Glutamatergic neuron (in vitro differentiated cells): ENCODE measurements around the gene RBFOX2. TPM values are rescaled to one million over a fixed set of nuclear protein-coding genes. Genes with fewer than 3 reads are reported as not detected.

ENCODE experiments used
- DNase-seq: peaks from one replicate; pipeline ENCODE4 v3.0.0; 2022
- H3K27ac Mint-ChIP-seq: one replicate; pipeline ENCODE4 v1.8.0; 2020; ENCODE audit warnings: mild to moderate bottlenecking, mixed read lengths, inconsistent platforms; ENCODE audit not compliant: unreplicated experiment
- H3K27me3 Mint-ChIP-seq: one replicate; pipeline ENCODE4 v1.8.0; 2020; ENCODE audit warnings: mild to moderate bottlenecking, moderate library complexity, mixed read lengths, inconsistent platforms; ENCODE audit not compliant: unreplicated experiment
- H3K36me3 Mint-ChIP-seq: one replicate; pipeline ENCODE4 v1.8.0; 2020; ENCODE audit warnings: mild to moderate bottlenecking, mixed read lengths, inconsistent platforms; ENCODE audit not compliant: unreplicated experiment
- H3K4me1 Mint-ChIP-seq: one replicate; pipeline ENCODE4 v1.8.0; 2020; ENCODE audit warnings: mild to moderate bottlenecking, low read depth, mixed read lengths, inconsistent platforms; ENCODE audit not compliant: unreplicated experiment
- H3K4me3 Mint-ChIP-seq: one replicate; pipeline ENCODE4 v1.8.0; 2020; ENCODE audit warnings: mild to moderate bottlenecking, mixed read lengths, inconsistent platforms; ENCODE audit not compliant: unreplicated experiment
- H3K9me3 Mint-ChIP-seq: one replicate; pipeline ENCODE4 v1.8.0; 2020; ENCODE audit warnings: mild to moderate bottlenecking, moderate library complexity, mixed read lengths, inconsistent platforms; ENCODE audit not compliant: unreplicated experiment
- CTCF ChIP-seq: fragments of 200-600 bp; sonication (generic); IDR thresholded peaks from one replicate; pipeline ENCODE4 v1.5.0; 2021; ENCODE audit not compliant: partially characterized antibody, unreplicated experiment
- total RNA-seq: library from RNA; stranded (reverse); fragmentation: NEBNext Ultra II Directional; extraction: Animal tissue kit (Norgen Biotek cat#: 25700); gene quantifications from one replicate; pipeline ENCODE4 v1.2.1, GENCODE V29; 2021; ENCODE audit not compliant: unreplicated experiment

Gene RBFOX2
- total RNA-seq, 1 donor from 2014 or later = 380 TPM

- Mint-ChIP-seq H3K27me3 (peaks cover 2% of the 10 kb centered on the region), H3K4me1 (no peaks in the 10 kb centered on the region), H3K4me3 (no peak within 1 kb of the TSS), H3K36me3 (no peaks in the 10 kb centered on the region), H3K27ac (no peak within 1 kb of the TSS), H3K9me3 (no peaks in the 10 kb centered on the region)
- no peak for DNase-seq
- TF ChIP-seq CTCF = no peak
Observed at GRCh38 chr22:35717572-35717971, 311.1 kb downstream of the RBFOX2 start, which contains the start of gene APOL5. APOL5 (plus strand) TSS chr22:35717872; CDS start chr22:35717872, 0 bp downstream.

- H3K27me3 Mint-ChIP-seq = peaks cover 2% of the 10 kb centered on the region
- DNase-seq = no peak
- H3K9me3 Mint-ChIP-seq = no peaks in the 10 kb centered on the region
- H3K36me3 Mint-ChIP-seq = no peaks in the 10 kb centered on the region
- peaks cover 7% of the 10 kb centered on the region for H3K4me1 Mint-ChIP-seq
- H3K4me3 Mint-ChIP-seq = no peak overlapping the region
- no peak for TF ChIP-seq CTCF
- H3K27ac Mint-ChIP-seq = no peak overlapping the region
Observed at GRCh38 chr22:35712672-35713071, 316.0 kb downstream of the RBFOX2 start.

- peaks cover 7% of the 10 kb centered on the region for H3K4me1 Mint-ChIP-seq
- H3K36me3 Mint-ChIP-seq = no peaks in the 10 kb centered on the region
- no peak overlapping the region for H3K27ac Mint-ChIP-seq
- no peak for DNase-seq
- no peaks in the 10 kb centered on the region for H3K9me3 Mint-ChIP-seq
- peaks cover 2% of the 10 kb centered on the region for H3K27me3 Mint-ChIP-seq
- TF ChIP-seq CTCF = no peak
- no peak overlapping the region for H3K4me3 Mint-ChIP-seq
Observed at GRCh38 chr22:35711336-35711735, 317.3 kb downstream of the RBFOX2 start.

- H3K9me3 Mint-ChIP-seq = no peaks in the 10 kb centered on the region
- no peaks in the 10 kb centered on the region for H3K36me3 Mint-ChIP-seq
- H3K4me1 Mint-ChIP-seq = peaks cover 7% of the 10 kb centered on the region
- no peak for DNase-seq
- no peak overlapping the region for H3K4me3 Mint-ChIP-seq
- H3K27ac Mint-ChIP-seq = no peak overlapping the region
- no peak for TF ChIP-seq CTCF
- no peaks in the 10 kb centered on the region for H3K27me3 Mint-ChIP-seq
Observed at GRCh38 chr22:35708917-35709316, 319.7 kb downstream of the RBFOX2 start.

- Mint-ChIP-seq H3K4me1 (peaks cover 7% of the 10 kb centered on the region), H3K4me3 (no peak overlapping the region), H3K36me3 (no peaks in the 10 kb centered on the region), H3K9me3 (no peaks in the 10 kb centered on the region), H3K27ac (no peak overlapping the region), H3K27me3 (no peaks in the 10 kb centered on the region)
- TF ChIP-seq CTCF = no peak
- DNase-seq = no peak
Observed at GRCh38 chr22:35708453-35708852, 320.2 kb downstream of the RBFOX2 start.
